Naive thymus-derived CD4-positive, alpha-beta T cell (primary cell): ENCODE results near the gene SFN. TPM values are rescaled to one million over a fixed set of nuclear protein-coding genes. Genes with fewer than 3 reads are reported as not detected.

ENCODE experiments used
- ATAC-seq: fragments of 150-1000 bp; cut with Tn5 transposase; 2 replicates; pipeline ENCODE4 v1.10.0; 2021; ENCODE audit warnings: mild to moderate bottlenecking, moderate library complexity
- CTCF ChIA-PET: fragments of 350-600 bp; sonication (Branson Sonifier 250); formaldehyde crosslinking; loops from one replicate; lab custom pipeline; 2021; ENCODE audit warnings: antibody characterized with exemption; lab: Charles Lee
- POLR2A ChIA-PET: fragments of 350-600 bp; sonication (Branson Sonifier 250); formaldehyde crosslinking; loops from one replicate; lab custom pipeline; 2021; ENCODE audit warnings: antibody characterized with exemption, inconsistent platforms; lab: Charles Lee
- DNase-seq, 9 donors: peaks; one replicate each; pipeline versions ENCODE4 v3.0.0 to v3.0.0-alpha.2; 2020 to 2022; ENCODE audit warnings: mixed read lengths in 1 of 9
- H3K27ac ChIP-seq: one replicate; pipeline ENCODE4 v1.7.0; 2013; ENCODE audit warnings: mild to moderate bottlenecking, low read depth, low read length, moderate library complexity
- H3K27me3 ChIP-seq, 2 donors: one replicate each; pipeline ENCODE4 v1.7.0; 2013; ENCODE audit warnings: low read length in 2 of 2, mild to moderate bottlenecking in 2 of 2, moderate library complexity in 2 of 2; ENCODE audit not compliant: control insufficient read depth in 2 of 2, insufficient read depth in 2 of 2
- H3K36me3 ChIP-seq, 3 experiments: 1 replicate in 2 of 3; 2 replicates in 1 of 3; pipeline ENCODE4 v1.7.0; 2013; ENCODE audit warnings: low read length in 3 of 3, mild to moderate bottlenecking in 3 of 3, moderate library complexity in 1 of 3; ENCODE audit not compliant: insufficient read depth in 3 of 3, control insufficient read depth in 2 of 3
- H3K4me1 ChIP-seq, 2 donors: one replicate each; pipeline ENCODE4 v1.7.0; 2013; ENCODE audit warnings: low read length in 2 of 2, mild to moderate bottlenecking in 2 of 2, moderate library complexity in 1 of 2; ENCODE audit not compliant: control insufficient read depth in 2 of 2, insufficient read depth in 2 of 2
- H3K4me3 ChIP-seq: 2 replicates; pipeline ENCODE4 v1.7.0; 2013; ENCODE audit warnings: mild to moderate bottlenecking, low read length
- H3K9me3 ChIP-seq, 3 experiments: 1 replicate in 2 of 3; 2 replicates in 1 of 3; pipeline ENCODE4 v1.7.0; 2013; ENCODE audit warnings: low read length in 3 of 3; ENCODE audit not compliant: control insufficient read depth in 2 of 3
- H3K27ac Mint-ChIP-seq, 9 donors: one replicate each; pipeline ENCODE4 v1.8.0; 2020 to 2022; ENCODE audit warnings: mixed read lengths in 9 of 9, mild to moderate bottlenecking in 8 of 9, moderate library complexity in 5 of 9, inconsistent platforms in 2 of 9
- H3K27me3 Mint-ChIP-seq, 5 donors: one replicate each; pipeline ENCODE4 v1.8.0; 2021 to 2022; ENCODE audit warnings: mixed read lengths in 5 of 5, mild to moderate bottlenecking in 1 of 5
- H3K36me3 Mint-ChIP-seq, 5 donors: one replicate each; pipeline ENCODE4 v1.8.0; 2020 to 2022; ENCODE audit warnings: mixed read lengths in 5 of 5, mild to moderate bottlenecking in 3 of 5, inconsistent platforms in 1 of 5
- H3K4me1 Mint-ChIP-seq, 7 donors: one replicate each; pipeline ENCODE4 v1.8.0; 2020 to 2022; ENCODE audit warnings: mixed read lengths in 7 of 7, mild to moderate bottlenecking in 3 of 7, inconsistent platforms in 1 of 7
- H3K4me3 Mint-ChIP-seq, 10 donors: one replicate each; pipeline ENCODE4 v1.8.0; 2020 to 2022; ENCODE audit warnings: mild to moderate bottlenecking in 10 of 10, mixed read lengths in 10 of 10, moderate library complexity in 6 of 10, inconsistent platforms in 2 of 10
- H3K9me3 Mint-ChIP-seq, 11 donors: one replicate each; pipeline ENCODE4 v1.8.0; 2020 to 2022; ENCODE audit warnings: mixed read lengths in 11 of 11, mild to moderate bottlenecking in 4 of 11, inconsistent platforms in 1 of 11, moderate library complexity in 1 of 11
- intact Hi-C, 2 donors: fragments of 100-400 bp; cut with micrococcal nuclease; formaldehyde crosslinking; loops; one replicate each; pipeline ENCODE4 v1.15.1; 2023
- polyA plus RNA-seq, 2 donors: library from polyadenylated mRNA; unstranded; fragments of 300-500 nt; fragmentation: Illumina TruSeq; gene quantifications; one replicate each; pipeline ENCODE4 v1.2.3, GENCODE V29; 2021
- total RNA-seq, 6 experiments: library from RNA in 5 of 6; stranded (reverse) in 5 of 6; gene quantifications; 1 replicate in 5 of 6; 2 replicates in 1 of 6; pipeline ENCODE4 v1.2.3 and lab custom pipeline; 2021 to 2026

Gene SFN
- total and polyA plus RNA-seq, 7 experiments from 2014 or later, result 0.74 to 1.9 (median 1.4) TPM; not detected in 2

DNA sequence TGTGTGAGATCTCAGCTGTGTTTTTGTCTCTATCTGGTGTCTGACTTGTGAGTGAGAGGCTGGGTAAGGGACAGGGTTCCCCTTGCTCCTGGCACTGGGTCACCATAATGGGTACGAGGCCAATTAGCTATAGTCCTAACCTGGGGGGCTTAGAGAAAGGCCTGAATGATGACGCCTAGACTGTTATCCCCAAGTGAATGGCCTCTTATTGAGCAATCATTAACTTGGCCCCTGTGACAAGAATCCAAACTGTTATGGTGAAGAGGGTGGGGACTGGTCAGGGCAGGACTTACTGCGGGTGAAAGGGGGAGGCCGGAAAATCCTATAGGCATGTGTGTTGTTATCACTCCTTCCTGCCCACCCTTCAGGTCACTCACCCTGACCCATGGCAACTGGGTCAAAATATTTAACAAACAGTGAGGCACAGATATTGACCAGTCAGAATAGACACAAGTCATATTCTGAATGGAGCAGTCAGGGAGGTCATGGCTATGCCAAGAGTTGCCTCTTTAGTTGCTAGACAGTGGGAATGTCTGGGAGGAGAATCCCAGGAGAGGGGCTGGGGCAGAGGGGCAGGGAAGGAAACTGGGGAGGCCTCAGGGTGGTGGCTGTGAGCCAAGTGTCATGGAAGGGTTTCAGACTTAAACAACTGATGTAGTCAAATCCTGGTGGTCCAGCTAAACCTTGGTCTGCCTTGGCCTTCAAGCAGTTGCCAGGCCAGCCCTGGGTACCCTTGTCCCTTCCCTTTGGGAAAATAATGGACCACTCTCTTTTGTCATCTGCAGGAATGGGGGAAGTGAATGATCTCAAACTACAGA is 47.6 kb downstream of the SFN start:
- Mint-ChIP-seq H3K36me3 (peaks cover 0 to 4% (median 0%) of the 10 kb centered on the region in 5 donors), H3K4me3 (no peak overlapping the region), H3K27ac (peak overlapping the region in 1 of 9 donors; percentile 30), H3K9me3 (peaks cover 0 to 1% (median 0%) of the 10 kb centered on the region in 11 donors), H3K4me1 (peaks cover 0 to 3% (median 0%) of the 10 kb centered on the region in 7 donors), H3K27me3 (peaks cover 0 to 6% (median 0%) of the 10 kb centered on the region in 5 donors)
- intact Hi-C loops, result no loop called here
- DNase-seq, result no peak
- ChIA-PET POLR2A (interaction anchor here (1.4 kb wide), 1 partner anchor 10 kb away, joined by 5 read pairs; the partner anchor contains the start of gene GPATCH3), CTCF (no interaction called here)
- Histone ChIP-seq H3K27ac (no peak overlapping the region), H3K4me3 (no peak overlapping the region), H3K4me1 (no peaks in the 10 kb centered on the region), H3K27me3 (no peaks in the 10 kb centered on the region), H3K9me3 (no peaks in the 10 kb centered on the region), H3K36me3 (no peaks in the 10 kb centered on the region)
- ATAC-seq, result no peak

DNA sequence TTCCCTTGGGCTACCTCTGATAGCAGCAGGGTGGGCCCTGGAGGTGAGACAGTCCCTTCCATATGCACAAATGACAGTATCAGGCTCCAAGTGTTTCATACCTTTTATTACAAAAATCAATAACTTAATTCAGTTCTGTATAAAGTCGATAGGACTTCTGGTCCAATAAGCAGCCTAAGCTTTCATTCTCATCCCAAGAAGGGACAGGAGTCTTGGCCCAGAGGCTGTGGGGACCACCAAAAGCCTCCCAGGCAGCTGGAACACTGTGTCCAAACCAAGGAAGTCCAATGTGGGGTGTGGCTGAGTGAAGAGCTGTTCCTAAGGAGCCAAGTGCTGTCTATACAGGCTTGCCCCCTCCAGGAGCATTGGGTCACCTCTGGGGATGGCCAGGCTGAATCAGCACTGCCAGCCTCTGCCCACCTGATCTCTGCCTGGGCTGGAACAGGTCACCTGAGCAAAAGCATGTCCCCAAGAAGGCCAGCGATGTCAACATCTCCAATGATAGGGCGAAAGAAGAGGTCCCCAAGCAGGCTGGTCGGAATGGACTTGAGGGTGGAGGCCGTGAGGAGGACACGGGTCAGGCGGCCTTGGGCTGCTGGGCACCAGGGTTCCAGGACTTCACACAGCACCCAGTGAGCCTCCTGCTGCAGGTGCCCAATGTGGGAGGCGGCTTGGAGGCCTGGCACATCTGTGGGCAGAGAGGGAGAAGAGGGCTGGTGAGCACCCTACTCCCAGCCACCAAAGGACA is 48.6 kb downstream of the SFN start:
- no peak overlapping the region for H3K27ac ChIP-seq
- H3K4me1 Mint-ChIP-seq, result peaks cover 0 to 3% (median 0%) of the 10 kb centered on the region in 7 donors
- no peaks in the 10 kb centered on the region for H3K9me3 ChIP-seq
- H3K27me3 Mint-ChIP-seq, result peaks cover 0 to 6% (median 0%) of the 10 kb centered on the region in 5 donors
- ATAC-seq (no peak), DNase-seq (no peak)
- H3K4me3 Mint-ChIP-seq, result no peak overlapping the region
- H3K4me3 ChIP-seq, result no peak overlapping the region
- H3K9me3 Mint-ChIP-seq, result no peaks in the 10 kb centered on the region
- H3K36me3 Mint-ChIP-seq, result peaks cover 0 to 4% (median 0%) of the 10 kb centered on the region in 5 donors
- no peaks in the 10 kb centered on the region for H3K4me1 ChIP-seq
- CTCF ChIA-PET, result no interaction called here
- POLR2A ChIA-PET, result no interaction called here
- H3K27me3 ChIP-seq, result no peaks in the 10 kb centered on the region
- no peak overlapping the region for H3K27ac Mint-ChIP-seq
- no peaks in the 10 kb centered on the region for H3K36me3 ChIP-seq
- intact Hi-C loops, result no loop called here

DNA sequence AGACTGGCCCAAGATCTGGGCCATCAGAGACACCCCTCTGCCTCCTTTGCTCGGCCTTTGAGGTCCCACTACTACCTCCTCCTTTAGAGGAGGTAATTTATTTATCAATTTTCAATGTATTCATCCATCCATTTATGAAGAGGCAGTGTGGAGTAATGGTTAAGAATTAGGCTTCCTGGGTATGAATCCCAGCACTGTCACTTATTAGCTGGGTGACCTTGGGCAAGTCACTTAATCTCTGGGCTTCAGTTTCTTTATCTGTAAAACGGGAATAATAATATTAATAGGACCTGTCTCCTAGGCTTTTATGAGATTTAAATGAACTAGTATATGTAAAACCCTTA is 49.2 kb downstream of the SFN start:
- intact Hi-C loops, result no loop called here
- peaks cover 0 to 3% (median 0%) of the 10 kb centered on the region in 7 donors for H3K4me1 Mint-ChIP-seq
- ATAC-seq, result no peak

DNA sequence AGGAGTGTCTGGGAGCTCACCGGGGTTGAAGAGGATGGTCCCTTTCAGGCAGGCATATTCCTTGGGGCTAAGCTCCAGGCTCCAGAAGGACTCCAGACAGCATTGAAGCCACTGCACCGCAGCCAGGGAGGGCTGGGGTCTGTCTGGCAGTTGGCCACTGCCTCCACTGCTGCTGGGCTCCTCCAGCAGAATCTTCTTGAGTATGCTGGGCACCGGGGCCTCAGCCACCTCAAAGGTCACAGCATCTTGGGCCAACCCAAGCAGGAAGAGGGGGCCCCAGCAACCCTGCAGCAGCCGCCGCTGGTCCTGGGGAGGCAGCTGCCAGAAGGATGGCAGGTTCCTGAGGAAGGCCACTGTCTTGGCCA is 50.4 kb downstream of the SFN start:
- no peaks in the 10 kb centered on the region for H3K9me3 ChIP-seq
- Mint-ChIP-seq H3K9me3 (no peaks in the 10 kb centered on the region), H3K36me3 (peaks cover 0 to under 1% (median 0%) of the 10 kb centered on the region in 5 donors), H3K4me3 (no peak overlapping the region), H3K27ac (no peak overlapping the region), H3K4me1 (no peaks in the 10 kb centered on the region), H3K27me3 (peaks cover 0 to 6% (median 0%) of the 10 kb centered on the region in 5 donors)
- intact Hi-C loops, result no loop called here
- H3K36me3 ChIP-seq, result no peaks in the 10 kb centered on the region
- CTCF ChIA-PET, result no interaction called here
- H3K4me1 ChIP-seq, result no peaks in the 10 kb centered on the region
- ATAC-seq (no peak), DNase-seq (no peak)
- no peak overlapping the region for H3K4me3 ChIP-seq
- POLR2A ChIA-PET, result interaction anchor here (0.8 to 1.0 kb wide), 2 partner anchors 9 to 14 kb away, joined by 3 read pairs; no protein-coding TSS in a partner anchor
- H3K27me3 ChIP-seq, result no peaks in the 10 kb centered on the region
- H3K27ac ChIP-seq, result no peak overlapping the region

More for the DNA sequence above, 49.2 kb downstream of the SFN start:
- DNase-seq, result no peak
- no peak overlapping the region for H3K4me3 Mint-ChIP-seq
- H3K27ac ChIP-seq, result no peak overlapping the region
- no peaks in the 10 kb centered on the region for H3K9me3 Mint-ChIP-seq
- H3K4me1 ChIP-seq, result no peaks in the 10 kb centered on the region
- H3K36me3 ChIP-seq, result no peaks in the 10 kb centered on the region
- H3K27me3 Mint-ChIP-seq, result peaks cover 0 to 6% (median 0%) of the 10 kb centered on the region in 5 donors
- H3K27me3 ChIP-seq, result no peaks in the 10 kb centered on the region
- no peak overlapping the region for H3K4me3 ChIP-seq
- H3K36me3 Mint-ChIP-seq, result peaks cover 0 to 4% (median 0%) of the 10 kb centered on the region in 5 donors
- ChIA-PET CTCF (no interaction called here), POLR2A (no interaction called here)
- H3K27ac Mint-ChIP-seq, result no peak overlapping the region
- H3K9me3 ChIP-seq, result no peaks in the 10 kb centered on the region

Other genes with a start within 250 kb of the SFN start
- gene ARID1A, start 167.1 kb upstream of the SFN start, total RNA-seq, result 100 to 1,000 TPM; 118 to 148 (median 131) TPM
- 10 to 100 TPM; 22.3 to 26.6 TPM for gene ARID1A, start 167.1 kb upstream of the SFN start, polyA plus RNA-seq
- gene PIGV, start 75.2 kb upstream of the SFN start, total RNA-seq, result 10 to 100 TPM in 4 of 5 experiments, 1 to 10 TPM in 1; 8.4 to 17.9 (median 16.7) TPM
- 10 to 100 TPM in 1 of 2 donors, 1 to 10 TPM in 1; 7.0 to 11.3 TPM for gene PIGV, start 75.2 kb upstream of the SFN start, polyA plus RNA-seq
- 10 to 100 TPM; 36.4 to 72.4 (median 39.7) TPM for gene ZDHHC18, start 36.5 kb upstream of the SFN start, total RNA-seq
- 10 to 100 TPM in 1 of 2 donors, 1 to 10 TPM in 1; 3.1 to 11.0 TPM for gene ZDHHC18, start 36.5 kb upstream of the SFN start, polyA plus RNA-seq
- gene GPN2, start 27.1 kb downstream of the SFN start, total RNA-seq, result 10 to 100 TPM; 22.1 to 50.6 (median 34.8) TPM
- 10 to 100 TPM in 1 of 2 donors, 1 to 10 TPM in 1; 9.1 to 20.4 TPM for gene GPN2, start 27.1 kb downstream of the SFN start, polyA plus RNA-seq
- gene GPATCH3, start 37.3 kb downstream of the SFN start, total RNA-seq, result 10 to 100 TPM; 17.0 to 38.4 (median 22.6) TPM
- 10 to 100 TPM; 12.5 to 21.3 TPM for gene GPATCH3, start 37.3 kb downstream of the SFN start, polyA plus RNA-seq
- gene NR0B2, start 50.8 kb downstream of the SFN start, total RNA-seq, result not detected
- not detected for gene NR0B2, start 50.8 kb downstream of the SFN start, polyA plus RNA-seq
- 10 to 100 TPM; 36.5 to 69.0 (median 40.5) TPM for gene NUDC, start 58.6 kb downstream of the SFN start, total RNA-seq
- 100 to 1,000 TPM in 1 of 2 donors, 10 to 100 TPM in 1; 93.2 to 125 TPM for gene NUDC, start 58.6 kb downstream of the SFN start, polyA plus RNA-seq
- gene KDF1, start 97.3 kb downstream of the SFN start, total RNA-seq, result 1 to 10 TPM in 4 of 5 experiments, not detected in 1; 1.7 to 2.2 (median 2.2) TPM
- gene KDF1, start 97.3 kb downstream of the SFN start, polyA plus RNA-seq, result 1 to 10 TPM; 6.9 to 9.5 TPM
- 1 to 10 TPM in 1 of 5 experiments, under 1 TPM in 1, not detected in 3; 0.19 to 5.0 TPM for gene TRNP1, start 130.5 kb downstream of the SFN start, total RNA-seq
- not detected for gene TRNP1, start 130.5 kb downstream of the SFN start, polyA plus RNA-seq
- under 1 TPM in 1 of 5 experiments, not detected in 4; 0.88 TPM for gene TENT5B, start 149.7 kb downstream of the SFN start, total RNA-seq
- gene TENT5B, start 149.7 kb downstream of the SFN start, polyA plus RNA-seq, result not detected